WTC11 (cell line): ENCODE measurements around the gene OR14I1. TPM values are rescaled to one million over a fixed set of nuclear protein-coding genes. Genes with fewer than 3 reads are reported as not detected.

ENCODE experiments used
- ATAC-seq: fragments of 200-7000 bp; cut with Tn5 transposase; 2 replicates; pipeline ENCODE4 v1.10.0; 2021; ENCODE audit warnings: mild to moderate bottlenecking, moderate library complexity
- CTCF ChIA-PET: fragments of 300-600 bp; sonication (Branson Sonifier 250); formaldehyde crosslinking; loops from one replicate; lab custom pipeline; 2021; ENCODE audit warnings: antibody characterized with exemption; lab: Charles Lee
- POLR2A ChIA-PET: fragments of 350-600 bp; sonication (Branson Sonifier 250); formaldehyde crosslinking; loops from one replicate; lab custom pipeline; 2021; ENCODE audit warnings: antibody characterized with exemption; lab: Charles Lee
- DNase-seq: peaks from one replicate; pipeline ENCODE4 v3.0.0; 2021; ENCODE audit warnings: low spot score
- H3K27ac Mint-ChIP-seq: 2 replicates; pipeline ENCODE4 v1.8.0; 2021; ENCODE audit warnings: mixed read lengths
- H3K27me3 Mint-ChIP-seq: 2 replicates; pipeline ENCODE4 v1.8.0; 2021; ENCODE audit warnings: low read depth, mild to moderate bottlenecking, moderate library complexity, mixed read lengths
- H3K36me3 Mint-ChIP-seq: 2 replicates; pipeline ENCODE4 v1.8.0; 2021; ENCODE audit warnings: mixed read lengths
- H3K4me1 Mint-ChIP-seq: 2 replicates; pipeline ENCODE4 v1.8.0; 2022; ENCODE audit warnings: mixed read lengths
- H3K4me3 Mint-ChIP-seq: 2 replicates; pipeline ENCODE4 v1.8.0; 2021; ENCODE audit warnings: mild to moderate bottlenecking, moderate library complexity, mixed read lengths
- H3K9me3 Mint-ChIP-seq: 2 replicates; pipeline ENCODE4 v1.8.0; 2021; ENCODE audit warnings: mixed read lengths
- CBFB ChIP-seq: sonication (generic); formaldehyde crosslinking; IDR thresholded peaks from 2 replicates; pipeline ENCODE4 v1.8.1; 2022; ENCODE audit warnings: mild to moderate bottlenecking, low read depth, missing genetic modification reagents
- ETV6 ChIP-seq: sonication (generic); formaldehyde crosslinking; IDR thresholded peaks from 2 replicates; pipeline ENCODE4 v1.8.1; 2022; ENCODE audit warnings: mild to moderate bottlenecking, missing genetic modification reagents
- GRHL2 ChIP-seq: fragments of 250-450 bp; sonication (Bioruptor Pico); IDR thresholded peaks from 2 replicates; pipeline ENCODE4 v1.8.0; 2022; ENCODE audit warnings: mild to moderate bottlenecking, moderate library complexity; ENCODE audit not compliant: insufficient replicate concordance, severe bottlenecking
- GTF2I ChIP-seq: fragments of 250-450 bp; sonication (Bioruptor Pico); conservative IDR thresholded peaks from 2 replicates; pipeline ENCODE4 v1.4.0; 2021; ENCODE audit warnings: mild to moderate bottlenecking
- HMGA2 ChIP-seq: fragments of 250-450 bp; sonication (Bioruptor Pico); IDR thresholded peaks from 2 replicates; pipeline ENCODE4 v1.4.0; 2021; ENCODE audit warnings: mild to moderate bottlenecking, moderate library complexity
- MXD4 ChIP-seq: fragments of 250-450 bp; sonication (Bioruptor Pico); IDR thresholded peaks from 2 replicates; pipeline ENCODE4 v1.8.0; 2021; ENCODE audit warnings: mild to moderate bottlenecking, moderate library complexity, borderline replicate concordance
- NFYB ChIP-seq: sonication (generic); formaldehyde crosslinking; conservative IDR thresholded peaks from 2 replicates; pipeline ENCODE4 v1.8.0; 2022; ENCODE audit warnings: low read depth, missing genetic modification reagents
- NR1H2 ChIP-seq: sonication (generic); formaldehyde crosslinking; IDR thresholded peaks from 2 replicates; pipeline ENCODE4 v1.9.0; 2021; ENCODE audit warnings: mild to moderate bottlenecking, moderate library complexity, missing genetic modification reagents
- RORB ChIP-seq: fragments of 250-450 bp; sonication (Bioruptor Pico); IDR thresholded peaks from 2 replicates; pipeline ENCODE4 v1.9.0; 2021; ENCODE audit warnings: mild to moderate bottlenecking
- TEAD1 ChIP-seq: sonication (generic); formaldehyde crosslinking; IDR thresholded peaks from 2 replicates; pipeline ENCODE4 v1.8.0; 2022; ENCODE audit warnings: mild to moderate bottlenecking, missing genetic modification reagents
- TP53 ChIP-seq: sonication (generic); formaldehyde crosslinking; IDR thresholded peaks from 2 replicates; pipeline ENCODE4 v1.8.1; 2023; ENCODE audit warnings: mild to moderate bottlenecking, missing genetic modification reagents
- ZNF121 ChIP-seq: sonication (generic); formaldehyde crosslinking; IDR thresholded peaks from 2 replicates; pipeline ENCODE4 v1.8.0; 2023; ENCODE audit warnings: missing genetic modification reagents
- ZNF263 ChIP-seq: sonication (generic); formaldehyde crosslinking; IDR thresholded peaks from 2 replicates; pipeline ENCODE4 v1.8.1; 2022; ENCODE audit warnings: low read depth, mild to moderate bottlenecking, moderate library complexity, missing genetic modification reagents
- total RNA-seq: library from RNA; stranded (reverse); gene quantifications from 3 replicates; pipeline ENCODE4 v1.2.3, GENCODE V29; 2021
- TF ChIP-seq, protein P1 (sequence below): sonication (generic); formaldehyde crosslinking; IDR thresholded peaks from 2 replicates; pipeline ENCODE4 v1.8.0; 2022; ENCODE audit warnings: missing genetic modification reagents
- TF ChIP-seq, protein P2 (sequence below): sonication (generic); formaldehyde crosslinking; IDR thresholded peaks from 2 replicates; pipeline ENCODE4 v1.8.0; 2022; ENCODE audit warnings: mild to moderate bottlenecking, missing genetic modification reagents
- TF ChIP-seq, protein P3 (sequence below): sonication (generic); formaldehyde crosslinking; conservative IDR thresholded peaks from 2 replicates; pipeline ENCODE4 v1.8.1; 2022; ENCODE audit warnings: mild to moderate bottlenecking, missing genetic modification reagents
- TF ChIP-seq, protein P4 (sequence below): sonication (generic); formaldehyde crosslinking; IDR thresholded peaks from 2 replicates; pipeline ENCODE4 v1.8.0; 2023; ENCODE audit warnings: mild to moderate bottlenecking, missing genetic modification reagents
- TF ChIP-seq, protein P5 (sequence below): sonication (generic); formaldehyde crosslinking; IDR thresholded peaks from 2 replicates; pipeline ENCODE4 v1.8.1; 2023; ENCODE audit warnings: mild to moderate bottlenecking, missing genetic modification reagents, borderline replicate concordance
- TF ChIP-seq, protein P6 (sequence below): sonication (generic); formaldehyde crosslinking; IDR thresholded peaks from 2 replicates; pipeline ENCODE4 v1.8.1; 2022; ENCODE audit warnings: mild to moderate bottlenecking, missing genetic modification reagents, moderate library complexity, borderline replicate concordance
- TF ChIP-seq, protein P7 (sequence below): fragments of 250-450 bp; sonication (Bioruptor Pico); IDR thresholded peaks from 2 replicates; pipeline ENCODE4 v1.9.0; 2021; ENCODE audit warnings: moderate library complexity, mild to moderate bottlenecking, inconsistent platforms, borderline replicate concordance
- TF ChIP-seq, protein P8 (sequence below): fragments of 250-450 bp; sonication (Bioruptor Pico); IDR thresholded peaks from 2 replicates; pipeline ENCODE4 v1.9.0; 2021; ENCODE audit warnings: mild to moderate bottlenecking

OR14I1 gene
- total RNA-seq, 1 experiment from 2014 or later: not detected

DNA sequence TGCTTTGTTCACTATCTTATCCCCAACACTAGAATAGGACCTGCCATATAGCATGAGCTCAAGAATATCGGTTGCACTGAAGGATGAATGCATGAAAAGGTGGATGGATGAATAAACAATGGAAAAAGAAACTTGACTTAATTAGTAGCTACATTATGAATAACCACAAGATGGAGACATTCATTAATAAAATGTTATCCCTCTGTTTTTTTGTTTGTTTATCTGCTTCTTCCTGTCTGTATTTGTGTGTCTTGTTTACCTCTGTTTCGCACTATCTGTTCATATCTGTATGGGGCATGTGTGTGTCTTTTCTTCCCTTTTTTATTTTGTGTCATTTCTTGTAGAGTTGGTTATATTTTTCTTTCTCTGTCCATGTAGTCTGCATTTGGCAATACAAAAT, 1.1 kb upstream of the OR14I1 start:
- no peak for DNase-seq
- ChIA-PET CTCF (no interaction called here), POLR2A (no interaction called here)
- no peak for TF ChIP-seq ZNF263 (CRISPR knock-in tag)
- TF ChIP-seq, protein P1, sequence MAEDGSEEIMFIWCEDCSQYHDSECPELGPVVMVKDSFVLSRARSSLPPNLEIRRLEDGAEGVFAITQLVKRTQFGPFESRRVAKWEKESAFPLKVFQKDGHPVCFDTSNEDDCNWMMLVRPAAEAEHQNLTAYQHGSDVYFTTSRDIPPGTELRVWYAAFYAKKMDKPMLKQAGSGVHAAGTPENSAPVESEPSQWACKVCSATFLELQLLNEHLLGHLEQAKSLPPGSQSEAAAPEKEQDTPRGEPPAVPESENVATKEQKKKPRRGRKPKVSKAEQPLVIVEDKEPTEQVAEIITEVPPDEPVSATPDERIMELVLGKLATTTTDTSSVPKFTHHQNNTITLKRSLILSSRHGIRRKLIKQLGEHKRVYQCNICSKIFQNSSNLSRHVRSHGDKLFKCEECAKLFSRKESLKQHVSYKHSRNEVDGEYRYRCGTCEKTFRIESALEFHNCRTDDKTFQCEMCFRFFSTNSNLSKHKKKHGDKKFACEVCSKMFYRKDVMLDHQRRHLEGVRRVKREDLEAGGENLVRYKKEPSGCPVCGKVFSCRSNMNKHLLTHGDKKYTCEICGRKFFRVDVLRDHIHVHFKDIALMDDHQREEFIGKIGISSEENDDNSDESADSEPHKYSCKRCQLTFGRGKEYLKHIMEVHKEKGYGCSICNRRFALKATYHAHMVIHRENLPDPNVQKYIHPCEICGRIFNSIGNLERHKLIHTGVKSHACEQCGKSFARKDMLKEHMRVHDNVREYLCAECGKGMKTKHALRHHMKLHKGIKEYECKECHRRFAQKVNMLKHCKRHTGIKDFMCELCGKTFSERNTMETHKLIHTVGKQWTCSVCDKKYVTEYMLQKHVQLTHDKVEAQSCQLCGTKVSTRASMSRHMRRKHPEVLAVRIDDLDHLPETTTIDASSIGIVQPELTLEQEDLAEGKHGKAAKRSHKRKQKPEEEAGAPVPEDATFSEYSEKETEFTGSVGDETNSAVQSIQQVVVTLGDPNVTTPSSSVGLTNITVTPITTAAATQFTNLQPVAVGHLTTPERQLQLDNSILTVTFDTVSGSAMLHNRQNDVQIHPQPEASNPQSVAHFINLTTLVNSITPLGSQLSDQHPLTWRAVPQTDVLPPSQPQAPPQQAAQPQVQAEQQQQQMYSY (CRISPR knock-in tag): no peak
- TF ChIP-seq, protein P2, sequence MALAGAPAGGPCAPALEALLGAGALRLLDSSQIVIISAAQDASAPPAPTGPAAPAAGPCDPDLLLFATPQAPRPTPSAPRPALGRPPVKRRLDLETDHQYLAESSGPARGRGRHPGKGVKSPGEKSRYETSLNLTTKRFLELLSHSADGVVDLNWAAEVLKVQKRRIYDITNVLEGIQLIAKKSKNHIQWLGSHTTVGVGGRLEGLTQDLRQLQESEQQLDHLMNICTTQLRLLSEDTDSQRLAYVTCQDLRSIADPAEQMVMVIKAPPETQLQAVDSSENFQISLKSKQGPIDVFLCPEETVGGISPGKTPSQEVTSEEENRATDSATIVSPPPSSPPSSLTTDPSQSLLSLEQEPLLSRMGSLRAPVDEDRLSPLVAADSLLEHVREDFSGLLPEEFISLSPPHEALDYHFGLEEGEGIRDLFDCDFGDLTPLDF: no peak
- no peak for TF ChIP-seq CBFB (CRISPR knock-in tag)
- TF ChIP-seq, protein P3, sequence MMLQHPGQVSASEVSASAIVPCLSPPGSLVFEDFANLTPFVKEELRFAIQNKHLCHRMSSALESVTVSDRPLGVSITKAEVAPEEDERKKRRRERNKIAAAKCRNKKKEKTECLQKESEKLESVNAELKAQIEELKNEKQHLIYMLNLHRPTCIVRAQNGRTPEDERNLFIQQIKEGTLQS (CRISPR knock-in tag): no peak
- H3K27ac Mint-ChIP-seq: no peak overlapping the region
- ATAC-seq: no peak
- H3K4me3 Mint-ChIP-seq: no peak overlapping the region
- peaks cover 42% of the 10 kb centered on the region for H3K9me3 Mint-ChIP-seq
- peaks cover 18% of the 10 kb centered on the region for H3K27me3 Mint-ChIP-seq
- H3K36me3 Mint-ChIP-seq: peaks cover 44% of the 10 kb centered on the region
- H3K4me1 Mint-ChIP-seq: no peaks in the 10 kb centered on the region

DNA sequence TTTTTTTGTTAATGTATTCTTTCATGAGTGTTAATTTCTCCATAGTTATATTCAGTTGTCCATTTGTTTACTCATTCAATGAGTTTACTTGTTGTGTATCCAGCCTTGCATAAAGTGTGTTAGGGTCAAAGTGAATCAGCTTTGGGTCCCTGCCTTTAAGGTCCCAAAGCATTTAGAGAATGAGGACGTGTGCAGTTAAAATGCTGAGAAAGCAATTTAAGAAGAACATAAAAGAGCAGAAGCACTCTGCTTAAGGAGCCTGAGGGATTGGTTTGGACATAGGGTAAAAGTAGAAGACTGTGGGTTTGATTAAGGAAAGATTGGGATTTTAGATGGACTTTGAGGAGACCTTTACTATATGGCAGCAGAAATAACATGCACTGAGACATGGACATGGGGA, 3.5 kb downstream of the OR14I1 start:
- Mint-ChIP-seq H3K36me3 (peaks cover 48% of the 10 kb centered on the region), H3K4me1 (no peaks in the 10 kb centered on the region), H3K4me3 (no peak overlapping the region), H3K9me3 (peaks cover 53% of the 10 kb centered on the region), H3K27ac (no peak overlapping the region), H3K27me3 (no peaks in the 10 kb centered on the region; the same call in 1 of the 2 replicates)
- ChIA-PET POLR2A (no interaction called here), CTCF (no interaction called here)
- ATAC-seq: no peak
- DNase-seq: no peak
- TF ChIP-seq HMGA2 (CRISPR knock-in tag): no peak
- TF ChIP-seq GRHL2 (CRISPR knock-in tag): no peak
- TF ChIP-seq ZNF121 (CRISPR knock-in tag): no peak
- TF ChIP-seq, protein P3 (CRISPR knock-in tag): no peak
- TF ChIP-seq MXD4: no peak
- TF ChIP-seq, protein P4, sequence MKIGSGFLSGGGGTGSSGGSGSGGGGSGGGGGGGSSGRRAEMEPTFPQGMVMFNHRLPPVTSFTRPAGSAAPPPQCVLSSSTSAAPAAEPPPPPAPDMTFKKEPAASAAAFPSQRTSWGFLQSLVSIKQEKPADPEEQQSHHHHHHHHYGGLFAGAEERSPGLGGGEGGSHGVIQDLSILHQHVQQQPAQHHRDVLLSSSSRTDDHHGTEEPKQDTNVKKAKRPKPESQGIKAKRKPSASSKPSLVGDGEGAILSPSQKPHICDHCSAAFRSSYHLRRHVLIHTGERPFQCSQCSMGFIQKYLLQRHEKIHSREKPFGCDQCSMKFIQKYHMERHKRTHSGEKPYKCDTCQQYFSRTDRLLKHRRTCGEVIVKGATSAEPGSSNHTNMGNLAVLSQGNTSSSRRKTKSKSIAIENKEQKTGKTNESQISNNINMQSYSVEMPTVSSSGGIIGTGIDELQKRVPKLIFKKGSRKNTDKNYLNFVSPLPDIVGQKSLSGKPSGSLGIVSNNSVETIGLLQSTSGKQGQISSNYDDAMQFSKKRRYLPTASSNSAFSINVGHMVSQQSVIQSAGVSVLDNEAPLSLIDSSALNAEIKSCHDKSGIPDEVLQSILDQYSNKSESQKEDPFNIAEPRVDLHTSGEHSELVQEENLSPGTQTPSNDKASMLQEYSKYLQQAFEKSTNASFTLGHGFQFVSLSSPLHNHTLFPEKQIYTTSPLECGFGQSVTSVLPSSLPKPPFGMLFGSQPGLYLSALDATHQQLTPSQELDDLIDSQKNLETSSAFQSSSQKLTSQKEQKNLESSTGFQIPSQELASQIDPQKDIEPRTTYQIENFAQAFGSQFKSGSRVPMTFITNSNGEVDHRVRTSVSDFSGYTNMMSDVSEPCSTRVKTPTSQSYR (CRISPR knock-in tag): no peak
- no peak for TF ChIP-seq TEAD1 (CRISPR knock-in tag)
- no peak for TF ChIP-seq ETV6 (CRISPR knock-in tag)
- TF ChIP-seq, protein P5, sequence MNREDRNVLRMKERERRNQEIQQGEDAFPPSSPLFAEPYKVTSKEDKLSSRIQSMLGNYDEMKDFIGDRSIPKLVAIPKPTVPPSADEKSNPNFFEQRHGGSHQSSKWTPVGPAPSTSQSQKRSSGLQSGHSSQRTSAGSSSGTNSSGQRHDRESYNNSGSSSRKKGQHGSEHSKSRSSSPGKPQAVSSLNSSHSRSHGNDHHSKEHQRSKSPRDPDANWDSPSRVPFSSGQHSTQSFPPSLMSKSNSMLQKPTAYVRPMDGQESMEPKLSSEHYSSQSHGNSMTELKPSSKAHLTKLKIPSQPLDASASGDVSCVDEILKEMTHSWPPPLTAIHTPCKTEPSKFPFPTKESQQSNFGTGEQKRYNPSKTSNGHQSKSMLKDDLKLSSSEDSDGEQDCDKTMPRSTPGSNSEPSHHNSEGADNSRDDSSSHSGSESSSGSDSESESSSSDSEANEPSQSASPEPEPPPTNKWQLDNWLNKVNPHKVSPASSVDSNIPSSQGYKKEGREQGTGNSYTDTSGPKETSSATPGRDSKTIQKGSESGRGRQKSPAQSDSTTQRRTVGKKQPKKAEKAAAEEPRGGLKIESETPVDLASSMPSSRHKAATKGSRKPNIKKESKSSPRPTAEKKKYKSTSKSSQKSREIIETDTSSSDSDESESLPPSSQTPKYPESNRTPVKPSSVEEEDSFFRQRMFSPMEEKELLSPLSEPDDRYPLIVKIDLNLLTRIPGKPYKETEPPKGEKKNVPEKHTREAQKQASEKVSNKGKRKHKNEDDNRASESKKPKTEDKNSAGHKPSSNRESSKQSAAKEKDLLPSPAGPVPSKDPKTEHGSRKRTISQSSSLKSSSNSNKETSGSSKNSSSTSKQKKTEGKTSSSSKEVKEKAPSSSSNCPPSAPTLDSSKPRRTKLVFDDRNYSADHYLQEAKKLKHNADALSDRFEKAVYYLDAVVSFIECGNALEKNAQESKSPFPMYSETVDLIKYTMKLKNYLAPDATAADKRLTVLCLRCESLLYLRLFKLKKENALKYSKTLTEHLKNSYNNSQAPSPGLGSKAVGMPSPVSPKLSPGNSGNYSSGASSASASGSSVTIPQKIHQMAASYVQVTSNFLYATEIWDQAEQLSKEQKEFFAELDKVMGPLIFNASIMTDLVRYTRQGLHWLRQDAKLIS (CRISPR knock-in tag): no peak
- TF ChIP-seq, protein P6, sequence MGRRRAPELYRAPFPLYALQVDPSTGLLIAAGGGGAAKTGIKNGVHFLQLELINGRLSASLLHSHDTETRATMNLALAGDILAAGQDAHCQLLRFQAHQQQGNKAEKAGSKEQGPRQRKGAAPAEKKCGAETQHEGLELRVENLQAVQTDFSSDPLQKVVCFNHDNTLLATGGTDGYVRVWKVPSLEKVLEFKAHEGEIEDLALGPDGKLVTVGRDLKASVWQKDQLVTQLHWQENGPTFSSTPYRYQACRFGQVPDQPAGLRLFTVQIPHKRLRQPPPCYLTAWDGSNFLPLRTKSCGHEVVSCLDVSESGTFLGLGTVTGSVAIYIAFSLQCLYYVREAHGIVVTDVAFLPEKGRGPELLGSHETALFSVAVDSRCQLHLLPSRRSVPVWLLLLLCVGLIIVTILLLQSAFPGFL (CRISPR knock-in tag): no peak
- no peak for TF ChIP-seq RORB (CRISPR knock-in tag)
- TF ChIP-seq GTF2I (CRISPR knock-in tag): no peak
- no peak for TF ChIP-seq TP53 (CRISPR knock-in tag)
- no peak for TF ChIP-seq NFYB (CRISPR knock-in tag)
- no peak for TF ChIP-seq NR1H2 (CRISPR knock-in tag)
- TF ChIP-seq, protein P7, sequence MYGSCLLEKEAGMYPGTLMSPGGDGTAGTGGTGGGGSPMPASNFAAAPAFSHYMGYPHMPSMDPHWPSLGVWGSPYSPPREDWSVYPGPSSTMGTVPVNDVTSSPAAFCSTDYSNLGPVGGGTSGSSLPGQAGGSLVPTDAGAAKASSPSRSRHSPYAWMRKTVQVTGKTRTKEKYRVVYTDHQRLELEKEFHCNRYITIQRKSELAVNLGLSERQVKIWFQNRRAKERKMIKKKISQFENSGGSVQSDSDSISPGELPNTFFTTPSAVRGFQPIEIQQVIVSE (CRISPR knock-in tag): no peak
- TF ChIP-seq, protein P8, sequence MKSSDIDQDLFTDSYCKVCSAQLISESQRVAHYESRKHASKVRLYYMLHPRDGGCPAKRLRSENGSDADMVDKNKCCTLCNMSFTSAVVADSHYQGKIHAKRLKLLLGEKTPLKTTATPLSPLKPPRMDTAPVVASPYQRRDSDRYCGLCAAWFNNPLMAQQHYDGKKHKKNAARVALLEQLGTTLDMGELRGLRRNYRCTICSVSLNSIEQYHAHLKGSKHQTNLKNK (CRISPR knock-in tag): no peak
